Sciatic nerve (tissue), 2 donors: ENCODE data around the gene ECI1. TPM values are rescaled to one million over a fixed set of nuclear protein-coding genes. Genes with fewer than 3 reads are reported as not detected.

Experiments
- ATAC-seq: fragments of 200-7000 bp; cut with Tn5 transposase; one replicate; pipeline ENCODE4 v1.9.1; 2020; ENCODE audit warnings: mild to moderate bottlenecking, moderate library complexity
- DNase-seq: peaks from one replicate; pipeline ENCODE4 v3.0.0-alpha.2; 2020; ENCODE audit warnings: low spot score
- intact Hi-C: fragments of 100-400 bp; cut with DNase I; formaldehyde crosslinking; loops from one replicate; pipeline ENCODE4 v1.14.2; 2022
- total RNA-seq: library from RNA; stranded (reverse); fragmentation: NEBNext Ultra II Directional; extraction: Animal tissue kit (Norgen Biotek cat#: 25700); gene quantifications from one replicate; pipeline ENCODE4 v1.2.1, GENCODE V29; 2021
- donor health status: DM: no; HTN: no; CAD: no.
- donor health status: DM: no; HTN: no; CAD: no.

ECI1 gene
- total RNA-seq, 1 donor from 2014 or later, result 37.6 TPM

DNA sequence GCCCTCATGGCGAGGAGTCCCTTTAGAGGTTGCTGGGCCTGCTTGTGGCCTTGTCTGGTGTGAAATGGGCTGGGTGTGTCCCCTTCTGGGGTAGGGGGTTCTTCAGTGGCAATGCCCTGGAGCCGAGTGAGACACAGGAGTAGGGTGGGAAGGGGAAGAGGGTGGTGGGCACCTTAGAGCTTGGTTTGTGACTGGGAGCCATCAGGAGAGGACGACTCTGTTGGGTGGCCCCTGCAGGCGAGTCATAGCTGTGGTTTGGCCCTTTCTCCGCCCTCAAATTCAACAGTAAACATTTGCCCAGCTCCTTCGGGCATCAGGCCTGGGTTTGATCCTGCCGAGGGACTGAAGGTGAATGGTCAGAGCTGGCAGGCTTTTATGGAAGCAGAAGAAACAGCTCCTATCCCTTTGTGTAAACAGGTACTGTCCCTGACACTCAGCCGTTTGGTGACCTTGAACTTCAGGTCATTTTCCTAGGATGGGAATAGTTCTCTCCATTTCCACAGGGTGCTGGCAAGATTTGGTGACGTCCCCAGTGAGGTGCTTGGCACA is 25.1 kb downstream of the ECI1 start:
- ATAC-seq, result no peak
- intact Hi-C loops, result no loop called here
- no peak for DNase-seq

DNA sequence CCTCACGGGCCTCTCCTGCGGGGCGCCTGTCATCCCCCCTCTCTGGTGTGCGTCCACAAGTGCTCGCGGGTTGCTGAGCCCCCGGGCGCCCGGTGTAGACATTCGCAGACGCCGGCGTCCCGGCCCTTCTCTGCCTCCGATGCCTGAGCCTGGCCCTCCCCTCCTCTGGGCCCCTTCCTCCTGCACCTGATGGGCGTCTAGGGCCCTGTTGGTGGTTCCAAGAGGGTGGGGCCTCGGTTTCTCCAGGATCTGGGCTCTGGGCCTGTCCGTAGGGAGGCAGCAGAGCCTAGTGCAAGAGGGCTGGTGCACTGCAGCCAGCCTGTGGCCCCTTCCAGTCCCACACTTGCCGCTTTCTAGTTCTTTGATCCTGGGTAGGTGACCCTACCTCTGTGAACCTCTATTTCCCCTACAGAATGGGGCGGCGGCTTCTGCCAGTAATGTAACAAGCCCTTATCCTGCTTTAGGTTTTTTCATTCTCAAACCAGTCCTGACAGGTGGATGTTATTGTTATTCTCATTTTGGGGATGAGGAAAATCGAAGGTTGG is 27.4 kb downstream of the ECI1 start:
- DNase-seq, result no peak
- intact Hi-C loops, result no loop called here

DNA sequence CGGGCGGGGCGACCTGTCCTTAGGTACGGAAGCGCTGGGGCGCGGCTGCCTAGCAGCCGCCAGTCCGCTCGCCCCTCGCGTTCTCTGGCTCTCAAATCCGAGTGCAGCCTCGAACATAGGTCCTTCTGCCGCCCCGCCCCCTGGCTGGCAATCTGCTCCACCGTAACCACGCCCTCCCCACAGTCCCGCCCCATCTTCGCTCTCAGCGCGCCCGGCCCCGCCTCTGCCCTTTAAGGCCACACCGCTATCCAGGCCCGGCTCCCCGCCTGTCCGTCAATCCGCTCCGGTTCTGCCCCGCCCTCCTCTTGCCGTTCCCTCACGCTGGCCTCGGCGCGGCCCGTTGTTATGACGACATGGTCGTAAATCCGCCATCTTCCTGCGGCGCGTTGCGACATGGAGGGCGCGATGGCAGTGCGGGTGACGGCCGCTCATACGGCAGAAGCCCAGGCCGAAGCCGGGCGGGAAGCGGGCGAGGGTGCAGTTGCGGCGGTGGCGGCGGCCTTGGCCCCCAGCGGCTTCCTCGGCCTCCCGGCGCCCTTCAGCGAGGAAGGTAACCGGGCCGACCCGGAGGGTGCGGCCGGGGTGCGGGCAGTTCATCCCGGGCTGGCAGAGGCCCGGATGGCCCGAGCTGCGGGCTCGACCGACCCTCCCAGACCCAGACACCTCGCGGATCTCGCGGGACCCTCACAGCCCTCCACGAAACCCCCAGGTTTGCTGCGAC is 28.0 kb downstream of the ECI1 start, which contains the start of gene E4F1:
Gene E4F1 (plus strand): TSS at position 371 of the 721 bp plus-strand sequence. CDS start 23 bp downstream, at position 394.
- DNase-seq, result peak; percentile 99
- peak; percentile 99 for ATAC-seq
- intact Hi-C loops, result no loop called here

More for the DNA sequence above, 27.4 kb downstream of the ECI1 start:
- ATAC-seq, result peak; percentile 45

DNA sequence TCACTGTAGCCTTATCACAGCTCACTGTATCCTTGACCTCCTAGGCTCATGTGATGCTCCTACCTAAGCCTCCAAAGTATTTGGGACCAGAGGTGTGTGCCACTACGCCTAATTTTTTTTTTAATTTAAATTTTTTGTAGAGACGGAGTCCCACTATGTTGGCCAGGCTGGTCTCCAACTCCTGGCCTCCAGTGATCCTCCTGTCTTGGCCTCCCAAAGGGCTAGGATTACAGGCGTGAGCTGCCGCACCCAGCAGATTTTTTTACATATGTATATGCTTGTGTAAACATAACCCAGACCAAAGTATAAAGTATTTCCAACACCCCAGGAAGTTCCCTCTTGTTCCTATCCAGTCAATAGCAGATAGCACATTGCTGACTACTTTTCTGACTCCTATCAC is 35.1 kb downstream of the ECI1 start:
- intact Hi-C loops, result no loop called here
- DNase-seq (no peak), ATAC-seq (no peak)

DNA sequence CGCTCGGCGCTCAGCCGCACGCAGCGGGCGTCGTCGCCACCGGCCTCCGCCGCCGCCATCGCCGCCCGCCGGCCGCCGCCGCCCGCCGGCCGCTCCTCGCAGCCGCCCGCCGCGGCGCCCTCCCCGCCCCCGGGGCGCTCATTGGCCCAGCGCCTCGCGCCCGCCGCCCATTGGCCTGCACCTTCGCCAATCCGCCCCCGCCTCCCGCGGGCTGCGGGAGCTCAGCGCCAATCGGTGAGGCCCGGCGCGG is 36.7 kb downstream of the ECI1 start, which contains the start of gene PGP:
Gene PGP (minus strand): TSS at position 122 of the 250 bp plus-strand sequence. CDS start 63 bp downstream, at position 59.
- no peak for DNase-seq
- intact Hi-C loops, result no loop called here
- ATAC-seq, result peak; percentile 96

DNA sequence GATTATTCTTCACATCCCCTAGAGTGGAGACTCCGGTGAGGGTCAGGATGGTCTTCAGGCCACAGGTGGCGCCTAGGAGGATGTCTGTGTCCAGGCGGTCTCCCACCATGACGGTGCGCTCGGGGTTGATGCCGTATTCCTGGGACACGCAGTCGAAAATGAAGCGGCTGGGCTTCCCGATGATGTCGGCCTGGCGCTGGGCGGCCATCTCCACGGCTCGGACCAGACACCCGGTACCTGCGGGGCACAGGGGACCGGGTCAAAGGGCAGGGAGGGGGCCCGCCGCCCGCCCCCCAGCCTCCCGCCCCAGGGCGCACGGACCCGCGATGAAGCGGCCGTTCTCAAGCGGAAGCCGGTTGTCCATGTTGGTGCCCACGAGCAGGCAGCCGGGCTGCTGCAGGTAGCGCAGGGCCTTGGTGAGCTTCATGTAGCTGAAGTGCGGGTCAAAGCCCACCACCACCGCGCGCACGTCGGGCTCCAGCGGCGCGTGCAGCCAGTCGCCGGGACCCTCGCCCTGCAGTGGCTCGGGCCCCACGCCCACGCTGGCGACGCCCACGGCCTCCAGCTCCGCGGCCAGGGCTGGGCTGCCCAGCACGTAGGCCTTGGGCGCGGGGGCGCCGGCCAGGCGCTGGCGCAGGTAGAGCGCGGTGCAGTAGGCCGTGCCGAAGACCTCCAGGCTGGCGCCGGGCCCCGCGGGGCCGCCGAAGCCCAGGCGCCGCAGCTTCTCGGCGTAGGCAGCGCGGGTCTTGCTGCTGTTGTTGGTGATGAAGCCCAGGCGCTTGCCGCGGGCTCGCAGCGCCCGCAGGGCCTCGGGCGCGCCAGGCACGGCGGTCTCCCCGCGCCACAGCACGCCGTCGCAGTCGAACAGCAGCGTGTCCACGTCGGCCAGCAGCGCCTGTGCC is 37.3 kb downstream of the ECI1 start:
- no peak for DNase-seq

DNA sequence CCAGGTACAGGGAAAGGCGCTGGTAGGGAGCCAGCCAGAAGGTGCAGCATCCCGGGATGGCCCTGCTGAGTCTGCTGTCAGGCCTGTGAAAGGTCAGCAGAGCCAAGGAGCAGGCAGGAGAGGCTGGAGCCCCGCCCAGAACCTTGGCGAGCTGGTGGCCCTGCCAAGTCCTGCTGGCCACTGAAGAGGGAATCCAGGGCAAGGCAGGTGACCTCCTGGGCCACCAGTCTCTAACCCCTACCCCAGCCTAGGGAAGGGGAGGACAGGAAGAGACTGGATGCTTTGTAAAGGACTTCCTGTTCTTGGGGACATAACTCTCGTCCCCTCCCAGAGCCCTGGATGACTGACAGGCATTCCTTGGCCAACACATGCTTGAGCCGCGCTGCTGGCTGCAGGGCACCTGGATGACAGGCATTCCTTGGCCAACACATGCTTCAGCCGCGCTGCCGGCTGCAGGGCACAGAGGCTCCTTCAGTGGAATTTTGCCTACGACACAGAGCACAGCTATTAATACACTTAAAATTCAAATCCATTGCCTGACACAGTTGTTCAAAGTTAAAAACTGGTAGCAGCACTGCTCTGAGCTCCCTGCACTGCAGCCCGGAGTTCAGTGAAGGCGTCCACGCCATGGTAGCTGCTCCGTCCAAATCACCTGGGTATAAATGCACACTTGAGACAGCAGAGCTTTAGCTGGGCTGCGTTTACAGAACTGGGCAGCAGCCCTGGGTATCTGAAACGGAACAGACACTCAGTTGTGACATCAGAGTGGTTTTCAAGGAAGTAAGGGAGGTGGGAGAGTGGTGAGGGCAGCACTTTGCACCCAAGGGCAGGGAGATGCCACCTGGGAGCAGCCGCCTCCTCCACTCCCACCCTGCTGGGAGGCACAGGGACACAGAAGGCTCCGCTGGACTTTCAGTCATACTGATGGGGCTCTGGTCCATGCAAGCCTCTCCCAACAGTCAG is 38.7 kb downstream of the ECI1 start:
- intact Hi-C loops, result no loop called here
- ATAC-seq, result no peak
- DNase-seq, result no peak

More for the DNA sequence above, 37.3 kb downstream of the ECI1 start:
- no peak for ATAC-seq
- intact Hi-C loops, result no loop called here

DNA sequence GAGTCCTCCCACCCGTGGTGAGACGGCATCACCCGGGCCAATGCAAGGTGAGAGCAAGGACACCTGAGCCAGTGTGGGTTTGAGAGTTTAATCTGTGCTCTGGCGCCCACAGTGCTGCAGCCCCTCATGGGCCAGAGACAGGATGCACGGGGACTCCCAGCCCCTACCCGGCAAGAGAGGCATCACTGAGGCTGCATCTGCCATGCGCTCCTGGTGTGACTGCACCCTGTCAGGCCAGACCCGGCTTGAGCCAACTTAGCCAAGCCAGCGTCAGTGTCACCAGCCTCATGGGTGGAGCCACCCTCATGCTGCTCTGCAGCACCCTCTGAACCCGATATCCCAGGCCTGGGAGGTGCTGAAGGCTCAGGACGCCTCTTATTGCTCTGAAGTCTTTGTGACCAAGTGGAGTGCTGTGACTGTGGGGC is 39.5 kb downstream of the ECI1 start:
- intact Hi-C loops, result no loop called here
- DNase-seq, result no peak
- ATAC-seq, result no peak

DNA sequence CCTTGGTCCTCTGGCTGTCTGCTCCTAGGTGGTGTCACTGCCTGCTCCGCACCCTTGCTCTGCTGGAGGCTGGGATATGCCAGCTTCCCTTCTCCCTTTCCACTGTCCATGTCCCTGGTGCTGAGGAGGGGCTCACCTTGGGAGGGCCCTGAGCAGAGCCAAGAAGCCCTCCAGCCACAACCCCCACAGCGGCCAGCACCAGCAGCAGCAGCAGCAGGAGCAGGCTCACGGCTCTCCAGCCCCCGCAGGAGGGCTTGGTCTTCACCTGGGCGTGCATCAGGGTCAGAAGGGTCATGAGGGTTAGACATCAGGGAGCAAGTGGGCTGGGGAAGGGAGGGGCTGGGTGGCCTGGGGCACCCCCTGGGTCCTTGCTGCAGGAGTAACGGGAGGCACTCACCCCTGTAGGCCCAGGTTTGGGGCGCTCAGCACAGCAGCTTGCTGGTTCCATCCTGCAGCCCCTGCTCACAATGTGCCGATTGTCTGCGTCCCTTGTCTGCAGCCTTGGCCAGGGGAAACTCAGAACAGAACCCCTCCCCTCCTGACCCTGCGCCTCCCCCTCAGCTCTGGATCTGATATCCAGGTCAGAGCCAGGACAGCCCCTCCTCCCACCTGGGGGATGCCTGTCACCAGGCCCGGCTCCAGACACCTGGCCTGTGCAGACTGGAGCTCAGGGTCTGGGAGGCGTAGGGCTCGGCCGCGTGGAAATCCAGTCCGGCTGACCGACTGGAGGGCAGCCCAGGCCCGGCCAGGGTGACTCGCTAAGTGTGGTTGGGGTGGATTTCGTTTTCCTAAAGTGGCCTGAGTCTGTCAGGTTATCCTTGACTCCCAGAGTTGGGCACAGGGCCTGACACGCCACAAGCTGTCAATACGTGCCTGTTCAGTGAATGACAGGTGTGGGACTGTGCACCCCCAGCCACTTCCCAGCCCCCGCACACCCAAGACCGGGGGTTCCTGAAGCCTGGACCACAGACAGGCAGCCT is 40.7 kb downstream of the ECI1 start, which contains the start of gene BRICD5:
Gene BRICD5 (minus strand): TSS at position 478 of the 980 bp plus-strand sequence. CDS start 30 bp downstream, at position 448.
- DNase-seq (no peak), ATAC-seq (no peak)
- intact Hi-C loops, result no loop called here

DNA sequence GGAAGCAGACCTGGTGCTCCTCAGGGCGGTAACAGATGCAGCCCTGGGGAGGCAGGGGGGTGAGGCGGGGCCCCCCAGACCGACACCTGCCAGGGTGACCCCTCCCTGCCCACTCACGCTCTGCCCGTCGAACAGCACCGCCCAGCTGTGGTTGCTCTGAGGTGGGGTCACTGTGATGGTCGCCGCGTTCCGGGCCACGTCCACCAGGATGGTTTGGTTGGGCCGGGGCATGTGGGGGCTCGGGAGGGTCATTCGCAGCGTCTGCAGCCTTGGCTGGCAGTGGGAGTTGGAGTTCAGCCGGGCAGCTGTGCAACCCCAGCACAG is 41.4 kb downstream of the ECI1 start:
- intact Hi-C loops, result no loop called here
- ATAC-seq (no peak), DNase-seq (no peak)

DNA sequence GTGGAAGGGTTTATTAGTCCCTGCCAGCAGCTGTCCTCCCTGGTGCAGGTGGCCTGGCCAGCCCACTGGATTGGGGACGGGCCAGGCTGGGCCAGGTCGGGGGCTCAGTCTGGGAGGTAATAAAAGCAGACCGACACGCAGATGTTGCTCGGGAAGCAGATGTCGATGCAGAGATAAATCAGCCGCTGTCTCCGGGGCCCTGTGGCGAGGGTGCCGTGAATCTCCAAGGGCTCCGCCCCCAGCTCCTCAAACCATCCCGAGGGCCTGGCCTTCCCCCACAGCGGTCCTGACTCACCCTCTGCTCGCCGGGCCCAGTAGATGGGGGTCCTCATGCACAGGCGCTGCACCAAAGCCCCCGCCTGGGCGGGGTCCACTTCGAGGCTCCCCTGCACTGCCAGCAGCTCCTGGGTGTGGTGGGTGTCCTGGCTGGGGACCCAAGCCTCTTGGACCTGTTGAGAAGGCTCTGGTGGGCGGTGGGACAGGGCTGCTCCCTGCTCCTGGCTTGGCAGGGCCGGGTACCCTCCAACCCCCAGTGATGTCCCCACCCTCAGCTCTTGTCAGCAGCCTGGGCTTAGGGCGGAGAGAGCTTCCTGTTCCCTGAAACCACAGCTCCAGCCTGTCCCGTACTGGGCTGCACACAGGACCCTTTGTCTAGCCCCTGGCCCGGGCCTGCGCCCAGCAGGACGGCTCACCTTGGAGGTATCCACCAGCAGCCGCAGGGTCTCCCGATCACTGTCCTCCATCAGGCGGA is 42.0 kb downstream of the ECI1 start:
- intact Hi-C loops, result no loop called here
- DNase-seq, result no peak

DNA sequence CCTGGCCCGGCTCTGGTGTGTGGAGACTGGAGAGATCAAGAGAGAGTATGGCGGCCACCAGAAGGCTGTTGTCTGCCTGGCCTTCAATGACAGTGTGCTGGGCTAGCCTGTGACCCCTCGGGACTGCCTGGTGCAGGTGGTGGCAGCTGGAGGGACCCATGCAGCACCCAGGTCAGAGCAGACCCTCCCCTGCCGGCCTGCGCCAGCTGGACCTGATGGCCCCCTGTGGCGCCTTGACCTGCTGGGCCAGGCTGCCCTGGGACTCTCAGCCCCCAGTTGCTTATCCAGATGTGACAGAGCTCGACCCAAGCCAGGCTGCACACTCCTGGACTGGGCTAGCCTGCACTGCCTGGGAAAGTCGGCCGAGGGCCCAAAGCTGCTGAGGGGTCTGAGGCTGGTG is 42.6 kb downstream of the ECI1 start:
- DNase-seq (no peak), ATAC-seq (no peak)
- intact Hi-C loops, result no loop called here

More for the DNA sequence above, 42.0 kb downstream of the ECI1 start:
- ATAC-seq, result no peak

DNA sequence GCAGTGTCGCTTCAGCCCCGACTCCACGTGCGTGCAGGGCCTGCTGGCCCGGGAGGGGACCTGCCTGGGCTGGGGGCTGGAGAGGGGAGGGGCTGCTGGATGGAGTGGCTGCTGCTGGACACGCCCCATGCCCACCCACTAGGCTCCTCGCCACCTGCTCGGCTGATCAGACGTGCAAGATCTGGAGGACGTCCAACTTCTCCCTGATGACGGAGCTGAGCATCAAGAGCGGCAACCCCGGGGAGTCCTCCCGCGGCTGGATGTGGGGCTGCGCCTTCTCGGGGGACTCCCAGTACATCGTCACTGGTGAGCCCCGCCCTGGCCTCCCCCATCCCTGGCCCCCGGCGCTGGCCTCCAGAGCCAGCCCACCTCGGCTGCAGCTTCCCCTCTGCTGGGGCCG is 43.1 kb downstream of the ECI1 start:
- intact Hi-C loops, result no loop called here
- no peak for DNase-seq
- no peak for ATAC-seq

DNA sequence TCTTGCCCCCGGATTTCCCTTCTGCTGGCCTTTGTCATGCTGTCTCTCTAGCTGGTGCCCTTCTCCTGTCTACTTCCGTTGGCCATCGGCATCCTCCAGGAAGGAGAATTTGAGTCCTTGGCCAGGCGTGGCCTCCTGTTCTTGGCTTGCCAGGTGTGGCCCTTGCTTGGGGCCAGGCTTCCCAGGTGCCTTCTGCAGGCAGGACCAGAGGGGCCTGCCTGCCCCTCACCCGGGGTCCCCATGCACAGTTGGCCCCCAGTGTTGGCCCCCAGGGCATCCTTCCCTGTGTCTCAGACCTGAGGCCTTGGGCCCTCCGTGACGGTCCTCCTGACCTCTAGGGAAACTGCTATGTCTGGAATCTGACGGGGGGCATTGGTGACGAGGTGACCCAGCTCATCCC is 43.5 kb downstream of the ECI1 start:
- DNase-seq, result no peak
- intact Hi-C loops, result no loop called here
- ATAC-seq, result no peak

DNA sequence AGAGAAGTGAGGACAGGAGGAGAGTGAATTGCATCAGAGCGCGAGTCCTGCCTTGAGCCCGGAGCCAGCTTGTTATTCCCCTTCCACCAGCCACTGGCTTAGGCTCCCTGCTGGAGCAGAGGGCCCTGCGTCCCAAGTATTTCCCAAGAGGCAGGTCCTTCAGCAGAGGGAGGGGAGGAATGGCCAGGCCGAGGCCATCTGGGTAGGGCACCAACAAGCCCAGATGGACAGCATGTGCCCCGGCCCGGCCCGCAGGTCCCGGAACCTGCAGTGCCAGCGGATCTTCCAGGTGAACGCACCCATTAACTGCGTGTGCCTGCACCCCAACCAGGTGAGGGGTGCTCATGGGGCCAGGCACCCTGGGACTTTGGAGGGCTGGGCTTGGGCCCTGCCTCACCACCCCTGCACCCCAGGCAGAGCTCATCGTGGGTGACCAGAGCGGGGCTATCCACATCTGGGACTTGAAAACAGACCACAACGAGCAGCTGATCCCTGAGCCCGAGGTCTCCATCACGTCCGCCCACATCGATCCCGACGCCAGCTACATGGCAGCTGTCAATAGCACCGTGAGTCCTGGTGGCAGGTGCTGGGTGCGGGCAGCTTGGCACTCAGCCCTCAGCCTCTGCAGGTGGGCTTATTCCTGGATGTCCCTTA is 44.5 kb downstream of the ECI1 start:
- intact Hi-C loops, result no loop called here
- DNase-seq (no peak), ATAC-seq (no peak)

DNA sequence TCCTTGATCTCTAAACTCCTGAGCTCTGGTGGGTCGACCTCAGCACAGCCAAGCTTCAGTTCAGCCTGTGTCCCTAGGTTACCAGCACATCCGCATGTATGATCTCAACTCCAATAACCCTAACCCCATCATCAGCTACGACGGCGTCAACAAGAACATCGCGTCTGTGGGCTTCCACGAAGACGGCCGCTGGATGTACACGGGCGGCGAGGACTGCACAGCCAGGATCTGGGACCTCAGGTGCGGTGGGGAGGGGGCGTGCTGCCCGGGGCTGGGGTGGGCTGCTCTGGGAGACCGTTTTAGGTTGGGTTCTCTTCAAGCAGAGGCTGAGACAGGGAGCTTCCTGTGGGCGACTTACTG is 45.0 kb downstream of the ECI1 start:
- no peak for ATAC-seq
- no peak for DNase-seq
- intact Hi-C loops, result no loop called here

DNA sequence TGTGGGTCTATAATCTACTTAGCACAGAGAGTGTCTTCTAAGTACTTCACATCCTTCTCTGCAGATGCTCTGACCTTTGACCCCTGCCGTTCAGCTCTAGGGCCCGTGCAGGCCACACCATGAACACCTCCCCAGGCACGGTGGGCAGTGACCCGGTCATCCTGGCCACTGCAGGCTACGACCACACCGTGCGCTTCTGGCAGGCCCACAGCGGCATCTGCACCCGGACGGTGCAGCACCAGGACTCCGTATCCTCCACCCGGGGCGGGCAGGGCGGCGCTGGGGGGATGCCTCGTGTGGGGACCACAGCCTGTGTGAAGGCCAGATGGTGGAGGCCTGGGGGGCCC is 45.4 kb downstream of the ECI1 start:
- peak; percentile 16 for ATAC-seq
- no peak for DNase-seq
- intact Hi-C loops, result no loop called here
